GM12873 (cell line): Measurements from ENCODE around the gene PIP5KL1.
A peak's percentile ranks its signal among the peaks of the same experiment; 100 is the strongest.

Experiments
- TF ChIP-seq, protein P1 (sequence below): IDR thresholded peaks from 2 replicates; pipeline ENCODE4 v1.5.1; 2012; ENCODE audit warnings: low read depth, mild to moderate bottlenecking, moderate library complexity, low read length, control low read depth; ENCODE audit not compliant: insufficient read depth; ENCODE audit errors: missing control alignments

PIP5KL1 gene

DNA sequence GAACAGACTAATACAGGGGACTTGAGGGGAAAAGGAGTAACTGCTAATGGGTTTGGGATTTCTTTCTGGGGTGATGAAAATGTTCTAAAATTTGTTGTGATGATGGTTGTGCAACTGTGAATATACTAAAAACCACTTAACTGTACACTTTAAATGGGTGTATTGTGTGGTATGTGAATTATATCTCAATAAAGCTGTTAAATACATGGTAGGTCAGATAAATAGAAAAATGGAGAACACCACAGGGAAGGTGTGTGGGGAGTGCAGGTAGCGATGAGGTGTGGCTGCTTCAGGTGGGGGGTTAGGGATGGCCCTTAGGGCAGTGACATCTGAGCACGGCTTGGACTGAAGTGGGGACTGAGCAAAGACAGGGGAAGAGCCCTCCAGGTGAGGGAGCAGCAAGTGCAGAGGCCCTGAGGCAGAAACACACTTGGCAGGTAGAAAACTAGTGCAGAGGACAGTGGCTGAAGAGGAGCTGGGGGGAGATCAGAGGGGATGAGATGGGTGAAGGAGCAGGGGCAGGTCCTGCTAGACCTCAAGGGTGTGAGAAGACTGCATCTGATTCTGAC lies 29.3 kb upstream of the PIP5KL1 start:
- TF ChIP-seq, protein P1, sequence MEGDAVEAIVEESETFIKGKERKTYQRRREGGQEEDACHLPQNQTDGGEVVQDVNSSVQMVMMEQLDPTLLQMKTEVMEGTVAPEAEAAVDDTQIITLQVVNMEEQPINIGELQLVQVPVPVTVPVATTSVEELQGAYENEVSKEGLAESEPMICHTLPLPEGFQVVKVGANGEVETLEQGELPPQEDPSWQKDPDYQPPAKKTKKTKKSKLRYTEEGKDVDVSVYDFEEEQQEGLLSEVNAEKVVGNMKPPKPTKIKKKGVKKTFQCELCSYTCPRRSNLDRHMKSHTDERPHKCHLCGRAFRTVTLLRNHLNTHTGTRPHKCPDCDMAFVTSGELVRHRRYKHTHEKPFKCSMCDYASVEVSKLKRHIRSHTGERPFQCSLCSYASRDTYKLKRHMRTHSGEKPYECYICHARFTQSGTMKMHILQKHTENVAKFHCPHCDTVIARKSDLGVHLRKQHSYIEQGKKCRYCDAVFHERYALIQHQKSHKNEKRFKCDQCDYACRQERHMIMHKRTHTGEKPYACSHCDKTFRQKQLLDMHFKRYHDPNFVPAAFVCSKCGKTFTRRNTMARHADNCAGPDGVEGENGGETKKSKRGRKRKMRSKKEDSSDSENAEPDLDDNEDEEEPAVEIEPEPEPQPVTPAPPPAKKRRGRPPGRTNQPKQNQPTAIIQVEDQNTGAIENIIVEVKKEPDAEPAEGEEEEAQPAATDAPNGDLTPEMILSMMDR: no peak

DNA sequence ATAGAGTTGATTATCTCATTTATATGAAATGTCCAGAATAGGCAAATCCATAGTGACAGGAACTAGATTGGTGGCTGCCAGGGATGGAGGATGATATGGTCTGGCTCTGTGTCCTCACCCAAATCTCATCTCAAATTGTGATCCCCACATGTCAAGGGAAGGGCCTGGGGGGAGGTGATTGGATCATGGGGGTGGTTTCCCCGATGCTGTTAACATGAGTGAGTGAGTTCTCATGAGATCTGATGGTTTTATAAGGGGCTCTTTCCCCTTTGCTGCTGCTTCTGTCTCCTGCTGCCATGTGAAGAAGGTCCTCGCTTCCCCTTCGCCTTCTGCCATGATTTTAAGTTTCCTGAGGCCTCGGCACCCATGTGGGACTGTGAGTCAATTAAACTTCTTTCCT lies 28.8 kb upstream of the PIP5KL1 start:
- TF ChIP-seq, protein P1: no peak

DNA sequence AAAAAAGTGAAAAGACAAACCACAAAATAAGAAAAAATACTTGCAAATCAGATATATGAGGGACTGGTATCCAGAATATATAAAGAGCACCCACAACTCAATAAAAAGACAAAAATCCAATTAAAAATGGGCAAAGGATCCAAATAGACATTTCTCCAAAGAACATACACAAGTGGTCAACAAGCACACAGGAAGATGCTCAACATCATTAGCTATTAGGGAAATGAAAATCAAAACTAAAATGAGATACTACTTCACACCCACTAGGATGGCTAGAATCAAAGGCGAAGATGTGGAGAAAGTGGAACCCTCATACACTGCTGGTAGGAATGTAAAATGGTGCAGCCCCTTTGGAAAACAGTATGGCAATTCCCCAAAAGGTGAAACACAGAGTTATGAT lies 28.2 kb upstream of the PIP5KL1 start:
- TF ChIP-seq, protein P1: no peak

DNA sequence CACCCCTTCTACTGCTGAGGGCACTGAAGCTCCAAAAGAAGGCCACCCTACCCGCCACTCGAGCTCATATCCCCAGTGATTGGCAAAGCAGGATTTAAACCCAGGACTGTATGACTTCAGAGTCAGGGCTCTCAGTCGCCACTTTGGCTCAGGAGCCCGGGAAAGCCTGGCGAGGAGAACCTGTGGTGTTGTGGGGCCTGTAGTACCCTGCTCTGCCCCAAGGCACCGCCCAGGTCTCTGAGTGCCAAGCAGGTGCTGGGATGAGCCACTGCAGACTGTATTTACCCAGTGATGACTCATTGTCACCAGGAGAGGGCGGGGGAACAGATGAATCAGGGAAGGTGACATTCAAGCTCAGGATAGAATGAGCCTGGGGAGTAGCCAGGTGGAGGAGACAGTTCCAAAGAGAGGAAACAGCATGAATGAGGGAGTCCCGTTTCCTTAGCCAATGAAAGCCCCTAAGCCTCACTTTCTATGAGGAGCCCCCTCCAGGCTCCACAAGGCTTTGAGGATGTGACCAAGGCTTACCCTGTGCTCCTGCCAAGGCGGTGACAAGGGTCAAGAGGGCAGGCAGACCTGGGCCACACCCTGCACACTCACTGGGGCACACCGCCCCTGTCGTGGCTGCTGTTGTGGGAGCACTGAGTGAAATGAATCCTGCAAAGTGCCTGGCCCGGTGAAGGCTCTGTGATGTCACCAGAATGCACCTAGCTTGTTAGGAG lies 24.9 kb upstream of the PIP5KL1 start:
- TF ChIP-seq, protein P1: peak; percentile 63

DNA sequence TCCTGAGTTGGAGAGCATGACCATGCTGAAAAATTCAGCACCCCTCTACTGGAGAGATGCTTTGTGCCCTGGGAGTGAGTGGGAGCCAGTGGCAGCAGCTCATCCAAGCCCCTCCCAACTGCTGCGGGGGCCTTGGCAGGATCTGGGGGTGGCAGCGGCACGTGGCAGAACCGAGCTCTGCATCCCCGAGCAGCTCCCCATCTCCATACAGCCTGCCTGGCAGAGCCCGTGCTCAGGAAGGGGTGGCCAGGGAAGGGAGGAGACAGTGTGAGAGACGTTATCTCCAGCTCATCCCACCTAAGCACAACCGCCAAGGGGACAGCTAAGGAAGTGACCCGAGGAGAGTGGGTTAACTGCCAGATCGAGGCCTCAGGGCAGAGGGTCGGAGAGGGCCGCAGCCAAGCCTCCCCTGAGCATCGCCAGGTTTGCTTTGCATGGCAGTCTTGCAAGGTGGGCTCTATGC lies 24.3 kb upstream of the PIP5KL1 start:
- TF ChIP-seq, protein P1: no peak

DNA sequence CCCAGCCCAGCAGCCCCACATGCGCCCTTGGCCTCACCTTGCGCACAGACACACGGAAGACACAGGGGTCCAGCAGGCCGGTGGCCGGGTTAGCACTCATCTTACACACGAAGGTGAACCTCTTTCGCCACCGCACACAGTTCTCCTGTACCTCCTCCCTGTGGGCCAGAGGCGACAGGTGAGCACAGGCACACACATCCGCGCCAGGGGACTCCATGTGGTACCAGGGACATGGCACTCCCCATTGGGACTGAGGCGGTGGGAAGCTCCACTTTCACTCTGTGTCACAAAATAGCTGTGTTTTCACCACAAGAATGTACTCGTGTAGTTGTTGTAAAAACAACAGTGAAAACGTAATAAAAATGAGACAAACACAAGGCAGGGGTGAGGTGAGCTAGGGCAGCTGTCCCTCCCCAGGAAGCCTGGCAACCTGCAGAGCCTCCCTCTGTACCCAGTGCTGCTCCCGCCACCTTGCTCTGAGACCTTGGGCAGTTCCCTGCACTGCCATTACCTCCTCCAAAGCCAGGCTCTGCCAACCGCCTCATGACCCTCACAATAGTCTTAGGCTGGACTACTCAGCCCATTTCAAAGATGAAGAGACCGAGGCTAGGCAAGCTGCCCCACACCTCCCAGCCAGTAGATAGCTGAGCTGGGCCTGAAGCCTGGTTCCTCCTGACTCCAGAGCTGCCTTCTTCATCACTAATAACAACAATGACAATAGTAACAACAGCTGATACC lies 23.4 kb upstream of the PIP5KL1 start:
- TF ChIP-seq, protein P1: no peak

DNA sequence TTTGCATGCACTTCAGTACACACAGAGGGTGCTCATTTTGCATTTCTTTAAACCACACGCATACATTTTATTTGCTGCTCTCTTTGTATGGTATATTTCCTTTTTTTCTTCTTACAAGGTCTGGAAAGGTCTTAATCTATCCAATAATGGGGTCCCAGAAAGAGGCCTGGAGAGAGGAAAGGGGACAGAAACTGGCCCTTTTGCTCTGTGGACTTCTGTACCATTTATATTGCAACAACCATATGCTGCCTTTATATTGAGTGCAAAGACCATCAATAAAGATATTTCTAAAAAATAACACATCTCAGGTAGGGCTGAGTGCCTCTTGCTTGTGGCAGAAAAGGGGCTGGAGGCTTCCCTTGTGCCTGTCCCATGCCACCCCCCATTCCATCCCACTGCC lies 22.6 kb upstream of the PIP5KL1 start:
- TF ChIP-seq, protein P1: no peak
